Neuronal stem cell (in vitro differentiated cells): Measurements from ENCODE around the gene BTN3A1.

Experiments used
- DNase-seq: peaks from one replicate; pipeline ENCODE4 v3.0.0-alpha.2; 2013; ENCODE audit warnings: low spot score
- H2AFZ ChIP-seq: one replicate; pipeline ENCODE4 v1.6.1; 2013; ENCODE audit warnings: mild to moderate bottlenecking, low read length, inconsistent platforms
- H2AK5ac ChIP-seq: 2 replicates; pipeline ENCODE4 v1.6.1; 2013; ENCODE audit warnings: low read depth, mild to moderate bottlenecking, inconsistent platforms, low read length, moderate library complexity, mixed read lengths
- H2BK120ac ChIP-seq: 2 replicates; pipeline ENCODE4 v1.6.1; 2013; ENCODE audit warnings: low read depth, mild to moderate bottlenecking, inconsistent platforms, low read length, moderate library complexity, mixed read lengths
- H2BK12ac ChIP-seq: one replicate; pipeline ENCODE4 v1.6.1; 2013; ENCODE audit warnings: low read length, inconsistent platforms
- H2BK15ac ChIP-seq: 2 replicates; pipeline ENCODE4 v1.6.1; 2013; ENCODE audit warnings: mild to moderate bottlenecking, low read length, inconsistent platforms, mixed read lengths
- H2BK5ac ChIP-seq: one replicate; pipeline ENCODE4 v1.6.1; 2013; ENCODE audit warnings: inconsistent platforms, mild to moderate bottlenecking, low read length, moderate library complexity
- H3K14ac ChIP-seq: one replicate; pipeline ENCODE4 v1.6.1; 2013; ENCODE audit warnings: low read length, inconsistent platforms
- H3K18ac ChIP-seq: 2 replicates; pipeline ENCODE4 v1.6.1; 2013; ENCODE audit warnings: low read length, inconsistent platforms
- H3K23ac ChIP-seq: 2 replicates; pipeline ENCODE4 v1.6.1; 2013; ENCODE audit warnings: low read depth, mild to moderate bottlenecking, mixed read lengths, low read length, inconsistent platforms; ENCODE audit not compliant: poor library complexity
- H3K27ac ChIP-seq: replicated peaks from 3 replicates; pipeline ENCODE4 v1.5.1; 2013; ENCODE audit warnings: low read length, inconsistent platforms
- H3K27me3 ChIP-seq, 3 experiments: 2 replicates each; pipeline ENCODE4 v1.6.1; 2013; ENCODE audit warnings: low read length in 3 of 3, mild to moderate bottlenecking in 2 of 3, inconsistent platforms in 1 of 3, low read depth in 1 of 3, mixed read lengths in 1 of 3, moderate library complexity in 1 of 3; ENCODE audit not compliant: control insufficient read depth in 3 of 3, insufficient read depth in 3 of 3
- H3K36me3 ChIP-seq, 2 donors: replicated peaks in 1 of 2; 2 replicates each; pipeline ENCODE4 v1.6.1; 2013; ENCODE audit warnings: low read length in 2 of 2; ENCODE audit not compliant: control insufficient read depth in 2 of 2, insufficient read depth in 2 of 2
- H3K4ac ChIP-seq: 2 replicates; pipeline ENCODE4 v1.6.1; 2013; ENCODE audit warnings: inconsistent platforms, mild to moderate bottlenecking, low read length, moderate library complexity
- H3K4me1 ChIP-seq, 2 donors: 1 replicate in 1 of 2; 2 replicates in 1 of 2; pipeline ENCODE4 v1.6.1; 2013; ENCODE audit warnings: low read length in 2 of 2, low read depth in 1 of 2; ENCODE audit not compliant: control insufficient read depth in 2 of 2, insufficient read depth in 1 of 2
- H3K4me2 ChIP-seq: one replicate; pipeline ENCODE4 v1.6.1; 2013; ENCODE audit warnings: mild to moderate bottlenecking, low read length, inconsistent platforms; ENCODE audit not compliant: insufficient read depth, poor library complexity, severe bottlenecking
- H3K4me3 ChIP-seq, 2 donors: 2 replicates each; pipeline ENCODE4 v1.5.1; 2013; ENCODE audit warnings: low read length in 2 of 2, mild to moderate bottlenecking in 2 of 2, inconsistent platforms in 1 of 2, moderate library complexity in 1 of 2
- H3K79me1 ChIP-seq: one replicate; pipeline ENCODE4 v1.6.1; 2013; ENCODE audit warnings: low read depth, mild to moderate bottlenecking, inconsistent platforms, low read length, moderate library complexity
- H3K9ac ChIP-seq: one replicate; pipeline ENCODE4 v1.6.1; 2013; ENCODE audit warnings: mild to moderate bottlenecking, low read depth, low read length, inconsistent platforms; ENCODE audit not compliant: poor library complexity
- H3K9me3 ChIP-seq, 2 donors: replicated peaks in 1 of 2; 2 replicates each; pipeline versions ENCODE3 to v1.6.1; 2013; ENCODE audit warnings: low read length in 2 of 2, mild to moderate bottlenecking in 2 of 2, inconsistent platforms in 1 of 2, low read depth in 1 of 2, mixed read lengths in 1 of 2, moderate library complexity in 1 of 2; ENCODE audit not compliant: control insufficient read depth in 2 of 2, insufficient read depth in 1 of 2
- H4K8ac ChIP-seq: one replicate; pipeline ENCODE4 v1.6.1; 2013; ENCODE audit warnings: low read depth, mild to moderate bottlenecking, inconsistent platforms, low read length, moderate library complexity
- H4K91ac ChIP-seq: one replicate; pipeline ENCODE4 v1.6.1; 2013; ENCODE audit warnings: low read length, low read depth, mild to moderate bottlenecking, inconsistent platforms; ENCODE audit not compliant: poor library complexity
- WGBS, 2 donors: extraction: QIAGEN DNeasy Blood & Tissue Kit; methylation state at CpG; one replicate each; pipeline ENCODE4 v1.1.7; 2013; ENCODE audit warnings: missing lambda C conversion rate in 2 of 2, mixed read lengths in 1 of 2; ENCODE audit not compliant: insufficient read length in 2 of 2, insufficient replicate concordance in 1 of 2; ENCODE audit errors: extremely low coverage in 2 of 2; 5-methylcytosine and 5-hydroxymethylcytosine counted together

BTN3A1 gene

DNA sequence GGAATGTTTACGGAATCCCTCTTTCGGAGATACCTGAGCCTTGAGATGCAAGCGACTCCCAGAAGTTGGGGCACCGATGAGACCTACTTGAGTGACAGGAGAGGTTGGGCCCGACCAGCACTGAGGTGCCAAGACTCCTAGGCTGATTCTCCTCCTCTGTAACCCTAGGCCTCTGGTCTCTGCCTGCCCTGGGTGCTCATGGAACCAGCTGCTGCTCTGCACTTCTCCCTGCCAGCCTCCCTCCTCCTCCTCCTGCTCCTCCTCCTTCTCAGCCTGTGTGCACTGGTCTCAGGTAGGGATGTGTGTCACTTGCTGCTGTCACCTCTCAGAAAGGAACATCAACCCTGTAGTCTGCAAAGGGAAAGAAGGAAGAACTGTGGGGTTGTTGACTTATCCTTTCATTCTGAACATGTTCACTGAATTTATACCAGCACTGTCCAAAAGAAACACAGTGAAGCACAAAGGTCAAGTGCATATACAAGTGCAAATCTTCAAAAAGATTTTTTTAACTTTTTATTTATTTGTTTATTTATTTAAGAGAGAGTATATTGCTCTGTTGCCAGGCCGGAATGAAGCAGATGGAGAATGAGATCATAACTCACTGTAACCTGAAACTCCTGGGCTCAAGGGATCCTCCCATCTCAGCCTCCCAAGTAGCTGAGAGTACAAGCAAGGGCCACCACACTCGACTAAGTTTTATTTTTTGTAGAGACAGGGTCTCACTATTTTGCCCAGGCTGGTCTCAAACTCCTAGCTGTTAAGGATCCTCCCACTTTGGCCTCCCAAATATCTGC lies 18.3 kb upstream of the BTN3A1 start:
- H3K79me1 ChIP-seq: no peaks in the 10 kb centered on the region
- peak overlapping the region; percentile 92 for H2AFZ ChIP-seq
- no peak overlapping the region for H3K14ac ChIP-seq
- no peak overlapping the region for H2BK12ac ChIP-seq
- no peak overlapping the region for H3K4ac ChIP-seq
- H2BK120ac ChIP-seq: no peak overlapping the region
- no peak overlapping the region for H3K27ac ChIP-seq
- peaks cover 0 to 20% of the 10 kb centered on the region in 2 donors for H3K36me3 ChIP-seq
- no peak overlapping the region for H2BK5ac ChIP-seq
- WGBS, 2 donors: no CpG with 5 or more reads among the region's 7 CpGs
- no peak overlapping the region for H2BK15ac ChIP-seq
- H3K9ac ChIP-seq: peak overlapping the region; percentile 81
- H3K4me2 ChIP-seq: peak overlapping the region; percentile 70
- no peak overlapping the region for H4K8ac ChIP-seq
- peak overlapping the region; percentile 76 for H3K18ac ChIP-seq
- no peak overlapping the region for H2AK5ac ChIP-seq
- H4K91ac ChIP-seq: no peak overlapping the region
- peaks cover 6 to 8% of the 10 kb centered on the region in 2 donors for H3K4me1 ChIP-seq
- peak overlapping the region; percentile 64 to 83 for H3K4me3 ChIP-seq
- no peaks in the 10 kb centered on the region for H3K27me3 ChIP-seq
- no peaks in the 10 kb centered on the region for H3K9me3 ChIP-seq
- peak overlapping the region; percentile 6 for H3K23ac ChIP-seq
- DNase-seq: no peak

DNA sequence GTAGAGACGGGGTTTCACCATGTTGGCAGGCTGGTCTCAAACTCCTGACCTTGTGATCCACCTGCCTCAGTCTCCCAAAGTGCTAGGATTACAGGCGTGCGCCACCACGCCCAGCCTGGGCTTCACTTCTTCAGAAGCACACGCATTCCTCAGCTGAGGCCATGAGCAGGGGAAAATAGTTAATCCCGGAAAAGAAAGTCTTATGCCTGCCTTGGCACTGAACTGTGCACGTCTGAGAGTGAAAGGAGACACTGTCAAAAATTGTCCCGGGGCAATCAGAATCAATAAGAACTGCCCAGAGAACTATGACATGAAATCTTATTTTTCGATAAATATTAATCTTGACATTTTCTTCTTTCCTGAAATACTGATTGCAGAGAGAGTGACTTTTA lies 16.3 kb upstream of the BTN3A1 start:
- WGBS, 2 donors: no CpG with 5 or more reads among the region's 9 CpGs
- peaks cover 6 to 8% of the 10 kb centered on the region in 2 donors for H3K4me1 ChIP-seq
- no peak overlapping the region for H3K14ac ChIP-seq
- no peak overlapping the region for H3K27ac ChIP-seq
- no peak overlapping the region for H3K4me2 ChIP-seq
- no peaks in the 10 kb centered on the region for H3K9me3 ChIP-seq
- H3K4ac ChIP-seq: no peak overlapping the region
- H2AFZ ChIP-seq: no peak overlapping the region
- no peak overlapping the region for H4K91ac ChIP-seq
- no peak overlapping the region for H3K23ac ChIP-seq
- no peak overlapping the region for H3K4me3 ChIP-seq
- no peak overlapping the region for H4K8ac ChIP-seq
- H3K18ac ChIP-seq: no peak overlapping the region
- H2BK120ac ChIP-seq: no peak overlapping the region
- no peaks in the 10 kb centered on the region for H3K79me1 ChIP-seq
- H2BK5ac ChIP-seq: no peak overlapping the region
- no peaks in the 10 kb centered on the region for H3K27me3 ChIP-seq
- H2BK15ac ChIP-seq: no peak overlapping the region
- no peak overlapping the region for H3K9ac ChIP-seq
- no peak for DNase-seq
- no peak overlapping the region for H2AK5ac ChIP-seq
- no peak overlapping the region for H2BK12ac ChIP-seq
- H3K36me3 ChIP-seq: peaks cover 3 to 37% of the 10 kb centered on the region in 2 donors

DNA sequence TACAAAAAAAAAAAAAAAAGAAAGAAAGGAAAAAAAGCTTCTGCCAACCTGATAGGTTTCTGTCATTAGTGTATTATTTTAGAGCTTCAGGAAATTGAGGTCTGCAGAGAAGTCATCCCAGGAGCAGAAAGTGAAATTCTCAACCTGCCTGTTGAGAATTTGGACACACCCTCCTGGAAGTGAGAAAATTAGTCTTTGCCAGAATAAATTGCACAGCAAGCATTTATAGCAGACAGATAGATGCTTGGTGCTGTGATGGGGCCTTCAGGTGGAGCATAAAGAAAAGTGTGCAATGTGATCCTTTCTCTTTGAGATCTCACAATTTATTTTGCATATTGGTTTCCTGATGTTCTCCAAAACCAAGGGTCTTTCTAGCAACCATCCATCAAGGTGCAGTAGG lies 14.5 kb upstream of the BTN3A1 start:
- H4K8ac ChIP-seq: no peak overlapping the region
- H2AFZ ChIP-seq: no peak overlapping the region
- H3K27me3 ChIP-seq: no peaks in the 10 kb centered on the region
- H2AK5ac ChIP-seq: no peak overlapping the region
- H2BK12ac ChIP-seq: no peak overlapping the region
- peaks cover 3 to 5% of the 10 kb centered on the region in 2 donors for H3K4me1 ChIP-seq
- H3K18ac ChIP-seq: no peak overlapping the region
- DNase-seq: no peak
- H2BK5ac ChIP-seq: no peak overlapping the region
- no peaks in the 10 kb centered on the region for H3K9me3 ChIP-seq
- H3K27ac ChIP-seq: no peak overlapping the region
- no peak overlapping the region for H4K91ac ChIP-seq
- no peak overlapping the region for H3K4ac ChIP-seq
- no peaks in the 10 kb centered on the region for H3K79me1 ChIP-seq
- H3K36me3 ChIP-seq: peaks cover 7 to 56% of the 10 kb centered on the region in 2 donors
- no peak overlapping the region for H3K9ac ChIP-seq
- no peak overlapping the region for H3K4me3 ChIP-seq
- no peak overlapping the region for H3K23ac ChIP-seq
- H3K14ac ChIP-seq: no peak overlapping the region
- no peak overlapping the region for H2BK15ac ChIP-seq
- no peak overlapping the region for H2BK120ac ChIP-seq
- no peak overlapping the region for H3K4me2 ChIP-seq

GRCh38 chr6:26388014-26388413 lies 14.1 kb upstream of the BTN3A1 start:
- no peaks in the 10 kb centered on the region for H3K79me1 ChIP-seq
- H3K14ac ChIP-seq: no peak overlapping the region
- H2AFZ ChIP-seq: no peak overlapping the region
- no peak overlapping the region for H3K23ac ChIP-seq
- H2BK120ac ChIP-seq: no peak overlapping the region
- no peak overlapping the region for H4K8ac ChIP-seq
- H3K9ac ChIP-seq: no peak overlapping the region
- no peak overlapping the region for H2BK15ac ChIP-seq
- peaks cover 3 to 5% of the 10 kb centered on the region in 2 donors for H3K4me1 ChIP-seq
- H3K4ac ChIP-seq: no peak overlapping the region
- no peak overlapping the region for H3K4me2 ChIP-seq
- H2BK5ac ChIP-seq: no peak overlapping the region
- H3K27ac ChIP-seq: no peak overlapping the region
- H3K36me3 ChIP-seq: peaks cover 7 to 56% of the 10 kb centered on the region in 2 donors
- WGBS, 2 donors: no CpG with 5 or more reads among the region's 6 CpGs
- H3K9me3 ChIP-seq: no peaks in the 10 kb centered on the region
- no peak overlapping the region for H4K91ac ChIP-seq
- no peak overlapping the region for H3K4me3 ChIP-seq
- no peaks in the 10 kb centered on the region for H3K27me3 ChIP-seq
- H2BK12ac ChIP-seq: no peak overlapping the region
- DNase-seq: no peak
- no peak overlapping the region for H2AK5ac ChIP-seq
- H3K18ac ChIP-seq: no peak overlapping the region
